ENCODE data around the gene TTI1. TPM values are rescaled to one million over a fixed set of nuclear protein-coding genes. Genes with fewer than 3 reads are reported as not detected.

The TTI1 gene
- polyA plus RNA-seq (2012; ENCODE audit: low read depth, missing spikeins) = 13.6 TPM

- FAIRE-seq (peak; percentile 96), DNase-seq (ENCODE audit: insufficient read length, low spot score) (peak; percentile 83)
- TF ChIP-seq SPI1 (IDR thresholded peaks at IDR 0.05; ENCODE audit: low read depth, low read length) (no peak), POLR2AphosphoS5 (IDR thresholded peaks at IDR 0.05; ENCODE audit: low read depth, low read length) (peak; percentile 79), POU2F2 (IDR thresholded peaks at IDR 0.05; ENCODE audit: low read depth, low read length) (no peak), PAX5 (IDR thresholded peaks at IDR 0.05; ENCODE audit: insufficient read depth, low read length, severe bottlenecking) (no peak), POLR2A (IDR thresholded peaks at IDR 0.05; ENCODE audit: low read depth, low read length) (peak; percentile 77), TAF1 (IDR thresholded peaks at IDR 0.05; ENCODE audit: low read depth, low read length) (peak; percentile 84)
These were observed at the start of gene TTI1, which contains the start of gene RPRD1B for GRCh38 chr20:38033330-38034107. TTI1 (minus strand) TSS chr20:38033456; CDS start chr20:38013816, 19,640 bp downstream. RPRD1B (plus strand) TSS chr20:38033746; CDS start chr20:38033948, 202 bp downstream.

DNA sequence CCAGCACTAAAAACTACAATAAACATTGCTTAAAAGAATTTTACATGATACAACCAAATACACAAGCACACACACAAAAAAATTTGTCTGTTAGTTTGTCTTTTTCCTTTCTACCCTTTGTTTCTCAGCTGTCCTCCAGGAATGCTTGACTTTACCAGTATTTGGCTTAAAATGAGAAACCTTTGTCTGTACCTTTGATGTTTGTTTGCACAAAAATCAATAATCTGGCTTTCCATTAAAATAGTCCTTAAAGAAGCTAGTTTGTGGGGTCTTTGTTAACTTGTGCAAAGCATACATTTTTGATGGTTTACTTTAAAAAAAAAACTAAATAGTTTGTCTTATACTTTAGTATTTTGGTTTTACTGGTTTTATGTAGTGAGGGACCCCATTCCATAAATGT lies 49.6 kb upstream of the TTI1 start:
- DNase-seq (ENCODE audit: insufficient read length, low spot score) = no peak
- no peak for TF ChIP-seq POLR2A (IDR thresholded peaks at IDR 0.05; ENCODE audit: low read depth, low read length)
- TF ChIP-seq TAF1 (IDR thresholded peaks at IDR 0.05; ENCODE audit: low read depth, low read length) = no peak
- no peak for TF ChIP-seq POU2F2 (IDR thresholded peaks at IDR 0.05; ENCODE audit: low read depth, low read length)
- no peak for TF ChIP-seq PAX5 (IDR thresholded peaks at IDR 0.05; ENCODE audit: insufficient read depth, low read length, severe bottlenecking)
- no peak for TF ChIP-seq POLR2AphosphoS5 (IDR thresholded peaks at IDR 0.05; ENCODE audit: low read depth, low read length)
- no peak for TF ChIP-seq SPI1 (IDR thresholded peaks at IDR 0.05; ENCODE audit: low read depth, low read length)
- FAIRE-seq = no peak

- no peak for DNase-seq (ENCODE audit: insufficient read length, low spot score)
- no peak for FAIRE-seq
- TF ChIP-seq SPI1 (IDR thresholded peaks at IDR 0.05; ENCODE audit: low read depth, low read length) (no peak), POU2F2 (IDR thresholded peaks at IDR 0.05; ENCODE audit: low read depth, low read length) (no peak), POLR2AphosphoS5 (IDR thresholded peaks at IDR 0.05; ENCODE audit: low read depth, low read length) (no peak), POLR2A (IDR thresholded peaks at IDR 0.05; ENCODE audit: low read depth, low read length) (no peak), PAX5 (IDR thresholded peaks at IDR 0.05; ENCODE audit: insufficient read depth, low read length, severe bottlenecking) (no peak)
These were observed 48.3 kb upstream of the TTI1 start for GRCh38 chr20:38081575-38081974.

GRCh38 chr20:38079353-38079752 lies 46.1 kb upstream of the TTI1 start:
- TF ChIP-seq SPI1 (IDR thresholded peaks at IDR 0.05; ENCODE audit: low read depth, low read length) (no peak), POLR2AphosphoS5 (IDR thresholded peaks at IDR 0.05; ENCODE audit: low read depth, low read length) (no peak), PAX5 (IDR thresholded peaks at IDR 0.05; ENCODE audit: insufficient read depth, low read length, severe bottlenecking) (no peak), POLR2A (IDR thresholded peaks at IDR 0.05; ENCODE audit: low read depth, low read length) (no peak), TAF1 (IDR thresholded peaks at IDR 0.05; ENCODE audit: low read depth, low read length) (no peak), POU2F2 (IDR thresholded peaks at IDR 0.05; ENCODE audit: low read depth, low read length) (no peak)
- DNase-seq (ENCODE audit: insufficient read length, low spot score) = no peak
- FAIRE-seq = no peak

DNA sequence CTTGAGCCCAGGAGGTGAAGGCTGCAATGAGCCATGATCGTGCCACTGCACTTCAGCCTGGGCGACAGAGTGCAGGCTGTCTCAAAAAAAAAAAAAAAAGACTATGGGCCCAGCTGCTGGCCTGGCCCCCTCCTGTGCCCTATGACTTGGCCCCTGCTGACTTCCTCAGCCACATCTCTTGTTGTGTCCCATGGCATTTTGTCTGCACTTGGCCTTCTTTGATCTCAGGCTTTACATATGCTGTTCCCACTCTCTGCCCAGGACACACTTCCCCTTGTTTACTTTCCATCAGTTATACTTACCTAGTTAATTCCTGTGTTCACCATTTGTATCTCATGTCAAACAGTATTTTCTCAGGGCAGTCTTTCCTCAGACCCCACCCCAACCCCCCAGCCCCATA lies 44.8 kb upstream of the TTI1 start:
- FAIRE-seq (no peak), DNase-seq (ENCODE audit: insufficient read length, low spot score) (no peak)
- TF ChIP-seq POLR2AphosphoS5 (IDR thresholded peaks at IDR 0.05; ENCODE audit: low read depth, low read length) (no peak), POU2F2 (IDR thresholded peaks at IDR 0.05; ENCODE audit: low read depth, low read length) (no peak), POLR2A (IDR thresholded peaks at IDR 0.05; ENCODE audit: low read depth, low read length) (no peak), PAX5 (IDR thresholded peaks at IDR 0.05; ENCODE audit: insufficient read depth, low read length, severe bottlenecking) (no peak), SPI1 (IDR thresholded peaks at IDR 0.05; ENCODE audit: low read depth, low read length) (no peak), TAF1 (IDR thresholded peaks at IDR 0.05; ENCODE audit: low read depth, low read length) (no peak)

DNA sequence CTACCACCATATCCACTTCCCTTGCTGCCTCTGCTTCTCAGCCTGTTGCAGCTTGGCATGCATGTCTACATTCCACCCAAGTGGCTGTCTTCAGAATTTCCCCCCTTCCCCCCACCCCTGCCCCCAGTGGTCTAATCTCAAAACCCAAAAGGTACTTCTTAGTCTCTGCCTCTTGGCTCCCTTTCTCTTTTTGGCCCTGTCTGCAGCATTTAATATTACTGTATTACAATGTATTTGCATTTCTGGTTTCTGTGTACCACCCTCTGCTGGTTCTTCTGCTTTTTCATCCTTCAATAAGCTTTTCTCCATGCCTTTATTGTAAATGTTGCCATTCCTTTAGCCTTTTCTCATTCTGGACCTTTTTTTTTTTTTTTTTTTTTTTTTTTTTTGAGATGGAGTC lies 43.3 kb upstream of the TTI1 start:
- FAIRE-seq = no peak
- DNase-seq (ENCODE audit: insufficient read length, low spot score) = no peak
- TF ChIP-seq PAX5 (IDR thresholded peaks at IDR 0.05; ENCODE audit: insufficient read depth, low read length, severe bottlenecking) = no peak
- no peak for TF ChIP-seq POLR2A (IDR thresholded peaks at IDR 0.05; ENCODE audit: low read depth, low read length)
- TF ChIP-seq POLR2AphosphoS5 (IDR thresholded peaks at IDR 0.05; ENCODE audit: low read depth, low read length) = no peak
- TF ChIP-seq SPI1 (IDR thresholded peaks at IDR 0.05; ENCODE audit: low read depth, low read length) = no peak
- TF ChIP-seq TAF1 (IDR thresholded peaks at IDR 0.05; ENCODE audit: low read depth, low read length) = no peak
- no peak for TF ChIP-seq POU2F2 (IDR thresholded peaks at IDR 0.05; ENCODE audit: low read depth, low read length)

- DNase-seq (ENCODE audit: insufficient read length, low spot score) (no peak), FAIRE-seq (no peak)
- no peak for TF ChIP-seq SPI1 (IDR thresholded peaks at IDR 0.05; ENCODE audit: low read depth, low read length)
- TF ChIP-seq POU2F2 (IDR thresholded peaks at IDR 0.05; ENCODE audit: low read depth, low read length) = no peak
- TF ChIP-seq POLR2A (IDR thresholded peaks at IDR 0.05; ENCODE audit: low read depth, low read length) = no peak
- TF ChIP-seq TAF1 (IDR thresholded peaks at IDR 0.05; ENCODE audit: low read depth, low read length) = no peak
- TF ChIP-seq PAX5 (IDR thresholded peaks at IDR 0.05; ENCODE audit: insufficient read depth, low read length, severe bottlenecking) = no peak
- TF ChIP-seq POLR2AphosphoS5 (IDR thresholded peaks at IDR 0.05; ENCODE audit: low read depth, low read length) = no peak
These were observed 42.1 kb upstream of the TTI1 start for GRCh38 chr20:38075161-38075998.

DNA sequence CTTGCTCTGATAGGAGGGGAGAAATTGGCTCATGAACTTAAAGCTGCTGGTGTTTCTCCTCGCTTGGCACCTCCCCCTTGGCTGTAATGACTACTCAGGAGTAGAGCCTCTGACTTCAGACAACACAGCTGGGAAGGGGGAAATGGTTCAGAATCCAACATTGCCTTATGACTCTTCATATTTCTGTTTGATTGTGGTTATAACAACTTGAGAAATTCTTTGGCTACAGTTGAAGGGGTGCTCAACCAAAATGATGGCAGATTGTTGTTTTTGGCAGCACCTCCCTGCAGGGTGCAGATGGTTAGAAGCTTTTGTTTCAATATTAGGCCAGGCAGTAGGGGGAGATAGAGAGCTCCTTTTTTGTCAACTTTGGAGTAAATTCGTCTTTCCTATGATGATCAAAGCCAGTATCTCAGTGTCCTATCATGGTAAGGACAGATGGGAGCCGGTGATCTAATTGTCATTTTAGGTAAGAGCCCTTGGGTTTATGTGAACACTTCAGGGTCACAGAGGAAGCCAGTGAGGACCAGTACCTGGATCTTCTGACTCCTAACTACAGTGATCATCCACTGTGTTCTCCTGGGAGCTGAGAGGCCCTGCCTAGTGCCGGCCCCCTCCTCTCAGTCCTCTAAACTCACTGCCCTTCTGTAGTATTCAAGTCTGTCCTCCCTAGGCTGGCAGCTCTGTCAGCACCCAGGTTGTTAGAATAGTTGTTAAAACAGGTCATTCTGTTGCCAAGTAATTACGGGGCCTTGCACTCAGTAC lies 40.2 kb upstream of the TTI1 start:
- no peak for TF ChIP-seq POU2F2 (IDR thresholded peaks at IDR 0.05; ENCODE audit: low read depth, low read length)
- no peak for TF ChIP-seq POLR2A (IDR thresholded peaks at IDR 0.05; ENCODE audit: low read depth, low read length)
- no peak for TF ChIP-seq SPI1 (IDR thresholded peaks at IDR 0.05; ENCODE audit: low read depth, low read length)
- no peak for TF ChIP-seq PAX5 (IDR thresholded peaks at IDR 0.05; ENCODE audit: insufficient read depth, low read length, severe bottlenecking)
- TF ChIP-seq TAF1 (IDR thresholded peaks at IDR 0.05; ENCODE audit: low read depth, low read length) = no peak
- no peak for TF ChIP-seq POLR2AphosphoS5 (IDR thresholded peaks at IDR 0.05; ENCODE audit: low read depth, low read length)
- no peak for DNase-seq (ENCODE audit: insufficient read length, low spot score)
- FAIRE-seq = no peak
